OCI-LY7 (cell line): Measurements from ENCODE around the gene HIF3A. TPM values are rescaled to one million over a fixed set of nuclear protein-coding genes. Genes with fewer than 3 reads are reported as not detected.

Experiments
- BruUV-seq: library from RNA; stranded (reverse); fragments of 400-500 nt; replicated peaks from 2 replicates; lab custom pipeline; 2021; lab: Mats Ljungman, UMichigan
- CTCF ChIA-PET: fragments of 300-600 bp; sonication (Branson Sonifier 250); formaldehyde crosslinking; loops from one replicate; lab custom pipeline; 2022; ENCODE audit warnings: antibody characterized with exemption; ENCODE audit not compliant: unreplicated experiment; lab: Charles Lee
- POLR2A ChIA-PET: fragments of 300-600 bp; sonication (Branson Sonifier 250); formaldehyde crosslinking; loops from one replicate; lab custom pipeline; 2022; ENCODE audit warnings: antibody characterized with exemption; lab: Charles Lee
- DNase-seq: peaks from one replicate; pipeline ENCODE4 v3.0.0-alpha.2; 2015; ENCODE audit warnings: low spot score
- H2AFZ ChIP-seq: fragments of 200-600 bp; sonication (generic), shearing (Covaris generic); 2 replicates; pipeline ENCODE4 v1.6.1; 2014; ENCODE audit warnings: mild to moderate bottlenecking, antibody characterized with exemption, low read length, moderate library complexity
- H3K27ac ChIP-seq: fragments of 200-600 bp; sonication (generic); 2 replicates; pipeline ENCODE4 v1.5.1; 2014; ENCODE audit warnings: mixed run types, low read depth, mild to moderate bottlenecking, moderate library complexity, low read length, inconsistent platforms; ENCODE audit not compliant: poor library complexity, severe bottlenecking
- H3K36me3 ChIP-seq: fragments of 200-600 bp; sonication (generic); 2 replicates; pipeline ENCODE4 v1.6.1; 2014; ENCODE audit warnings: mild to moderate bottlenecking, antibody characterized with exemption, low read length, moderate library complexity, mixed read lengths; ENCODE audit not compliant: insufficient read depth
- H3K4me1 ChIP-seq: fragments of 200-600 bp; sonication (generic); 2 replicates; pipeline ENCODE4 v1.5.1; 2014; ENCODE audit warnings: mild to moderate bottlenecking, low read length; ENCODE audit not compliant: insufficient read depth, poor library complexity, severe bottlenecking
- H3K4me2 ChIP-seq: fragments of 200-600 bp; sonication (generic); 2 replicates; pipeline ENCODE4 v1.6.1; 2014; ENCODE audit warnings: mild to moderate bottlenecking, low read length
- H3K4me3 ChIP-seq: fragments of 200-600 bp; sonication (generic); 2 replicates; pipeline ENCODE4 v1.5.1; 2014; ENCODE audit warnings: mild to moderate bottlenecking, low read depth, low read length; ENCODE audit not compliant: poor library complexity, severe bottlenecking
- H3K79me2 ChIP-seq: fragments of 200-600 bp; sonication (generic); 2 replicates; pipeline ENCODE4 v1.6.1; 2016; ENCODE audit warnings: low read depth, mild to moderate bottlenecking, low read length, moderate library complexity, mixed read lengths; ENCODE audit not compliant: insufficient read depth
- H3K9me2 ChIP-seq: fragments of 200-600 bp; sonication (generic); 2 replicates; pipeline ENCODE4 v1.6.1; 2016; ENCODE audit warnings: mild to moderate bottlenecking, low read length, mixed read lengths; ENCODE audit not compliant: insufficient read depth
- H3K9me3 ChIP-seq: fragments of 200-600 bp; sonication (generic); 2 replicates; pipeline ENCODE4 v1.6.1; 2014; ENCODE audit warnings: mild to moderate bottlenecking, mixed run types, low read length, mixed read lengths
- H4K20me1 ChIP-seq: fragments of 200-600 bp; sonication (generic); 2 replicates; pipeline ENCODE4 v1.6.1; 2014; ENCODE audit warnings: mild to moderate bottlenecking, antibody characterized with exemption, low read length, moderate library complexity, mixed read lengths; ENCODE audit not compliant: insufficient read depth
- EZH2phosphoT487 ChIP-seq: fragments of 200-600 bp; sonication (generic); IDR thresholded peaks from 2 replicates; pipeline ENCODE4 v1.6.1; 2018; ENCODE audit warnings: low read depth, borderline replicate concordance, mild to moderate bottlenecking, mixed run types, antibody characterized with exemption, low read length, moderate library complexity, mixed read lengths
- intact Hi-C: fragments of 100-400 bp; cut with micrococcal nuclease; formaldehyde crosslinking; loops from one replicate; pipeline ENCODE4 v1.10.0; 2022; ENCODE audit not compliant: unreplicated experiment
- total RNA-seq, 2 experiments: library from RNA; depleted of rRNA in 1 of 2; stranded (reverse); fragments of >200 nt in 1 of 2; shearing (Covaris generic) in 1 of 2; gene quantifications; 2 replicates each; pipeline ENCODE4 v1.2.3, GENCODE V29; 2014 to 2022
- TF ChIP-seq, protein P1 (sequence below): fragments of 200-600 bp; sonication (generic); conservative IDR thresholded peaks from 2 replicates; pipeline ENCODE4 v1.5.1; 2014; ENCODE audit warnings: mild to moderate bottlenecking, antibody characterized with exemption, low read length, moderate library complexity, mixed read lengths

Gene HIF3A
- total RNA-seq, 2 experiments from 2014 or later, result not detected

- Histone ChIP-seq H3K79me2 (no peaks in the 10 kb centered on the region), H2AFZ (no peak overlapping the region), H3K27ac (no peak overlapping the region), H3K4me3 (no peak overlapping the region), H3K9me3 (peaks cover 11% of the 10 kb centered on the region), H3K4me2 (no peak overlapping the region), H3K4me1 (no peaks in the 10 kb centered on the region), H3K9me2 (no peaks in the 10 kb centered on the region), H4K20me1 (no peaks in the 10 kb centered on the region), H3K36me3 (no peaks in the 10 kb centered on the region)
- POLR2A ChIA-PET, result no interaction called here
- CTCF ChIA-PET, result no interaction called here
- no TSS peak for BruUV-seq
- TF ChIP-seq, protein P1, sequence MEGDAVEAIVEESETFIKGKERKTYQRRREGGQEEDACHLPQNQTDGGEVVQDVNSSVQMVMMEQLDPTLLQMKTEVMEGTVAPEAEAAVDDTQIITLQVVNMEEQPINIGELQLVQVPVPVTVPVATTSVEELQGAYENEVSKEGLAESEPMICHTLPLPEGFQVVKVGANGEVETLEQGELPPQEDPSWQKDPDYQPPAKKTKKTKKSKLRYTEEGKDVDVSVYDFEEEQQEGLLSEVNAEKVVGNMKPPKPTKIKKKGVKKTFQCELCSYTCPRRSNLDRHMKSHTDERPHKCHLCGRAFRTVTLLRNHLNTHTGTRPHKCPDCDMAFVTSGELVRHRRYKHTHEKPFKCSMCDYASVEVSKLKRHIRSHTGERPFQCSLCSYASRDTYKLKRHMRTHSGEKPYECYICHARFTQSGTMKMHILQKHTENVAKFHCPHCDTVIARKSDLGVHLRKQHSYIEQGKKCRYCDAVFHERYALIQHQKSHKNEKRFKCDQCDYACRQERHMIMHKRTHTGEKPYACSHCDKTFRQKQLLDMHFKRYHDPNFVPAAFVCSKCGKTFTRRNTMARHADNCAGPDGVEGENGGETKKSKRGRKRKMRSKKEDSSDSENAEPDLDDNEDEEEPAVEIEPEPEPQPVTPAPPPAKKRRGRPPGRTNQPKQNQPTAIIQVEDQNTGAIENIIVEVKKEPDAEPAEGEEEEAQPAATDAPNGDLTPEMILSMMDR, result no peak
- TF ChIP-seq EZH2phosphoT487, result no peak
- intact Hi-C loops, result no loop called here
- DNase-seq, result no peak
Observed at GRCh38 chr19:46326608-46327007, 29.8 kb downstream of the HIF3A start.

GRCh38 chr19:46328079-46328478 lies 31.2 kb downstream of the HIF3A start:
- no peak for DNase-seq
- no peaks in the 10 kb centered on the region for H3K4me1 ChIP-seq
- no peaks in the 10 kb centered on the region for H3K36me3 ChIP-seq
- ChIA-PET POLR2A (no interaction called here), CTCF (no interaction called here)
- no peak overlapping the region for H3K27ac ChIP-seq
- H3K4me2 ChIP-seq, result no peak overlapping the region
- peaks cover 11% of the 10 kb centered on the region for H3K9me3 ChIP-seq
- H3K79me2 ChIP-seq, result no peaks in the 10 kb centered on the region
- no TSS peak for BruUV-seq
- H4K20me1 ChIP-seq, result no peaks in the 10 kb centered on the region
- no peaks in the 10 kb centered on the region for H3K9me2 ChIP-seq
- H2AFZ ChIP-seq, result no peak overlapping the region
- intact Hi-C loops, result no loop called here
- TF ChIP-seq, protein P1, result no peak
- TF ChIP-seq EZH2phosphoT487, result no peak
- no peak overlapping the region for H3K4me3 ChIP-seq

GRCh38 chr19:46330319-46330918 lies 33.6 kb downstream of the HIF3A start:
- H4K20me1 ChIP-seq, result no peaks in the 10 kb centered on the region

More at GRCh38 chr19:46330319-46330918, 33.6 kb downstream of the HIF3A start:
- DNase-seq, result no peak
- no TSS peak for BruUV-seq
- Histone ChIP-seq H3K4me3 (no peak overlapping the region), H3K79me2 (no peaks in the 10 kb centered on the region), H3K36me3 (no peaks in the 10 kb centered on the region), H3K9me2 (no peaks in the 10 kb centered on the region), H3K4me1 (no peaks in the 10 kb centered on the region), H3K27ac (no peak overlapping the region), H2AFZ (no peak overlapping the region), H3K9me3 (peaks cover 11% of the 10 kb centered on the region), H3K4me2 (no peak overlapping the region)
- ChIA-PET CTCF (no interaction called here), POLR2A (no interaction called here)
- intact Hi-C loops, result no loop called here
- TF ChIP-seq EZH2phosphoT487, result no peak
- TF ChIP-seq, protein P1, result no peak
